Smooth muscle cell (in vitro differentiated cells): Measurements from ENCODE around the gene WFDC1. TPM values are rescaled to one million over a fixed set of nuclear protein-coding genes. Genes with fewer than 3 reads are reported as not detected.
A peak's percentile ranks its signal among the peaks of the same experiment; 100 is the strongest.

Experiments
- DNase-seq: peaks from one replicate; lab custom pipeline; 2025; ENCODE audit not compliant: unreplicated experiment; lab: John Stamatoyannopoulos, UW
- H2AFZ ChIP-seq: fragments of 200-600 bp; sonication (generic); 2 replicates; pipeline ENCODE4 v1.6.0; 2016; ENCODE audit warnings: antibody characterized with exemption, low read depth, mild to moderate bottlenecking
- H3F3A ChIP-seq: fragments of 200-600 bp; sonication (generic); 2 replicates; pipeline ENCODE4 v1.6.0; 2017; ENCODE audit warnings: antibody characterized with exemption, low read depth
- H3K27ac ChIP-seq: fragments of 200-600 bp; sonication (generic); 2 replicates; pipeline ENCODE4 v1.5.1; 2016; ENCODE audit warnings: low read depth, mild to moderate bottlenecking
- H3K27me3 ChIP-seq: fragments of 200-600 bp; sonication (generic); 2 replicates; pipeline ENCODE4 v1.6.1; 2016; ENCODE audit warnings: low read depth, mild to moderate bottlenecking
- H3K36me3 ChIP-seq: fragments of 200-600 bp; sonication (generic); 2 replicates; pipeline ENCODE4 v1.5.1; 2016; ENCODE audit warnings: low read depth
- H3K4me1 ChIP-seq: fragments of 200-600 bp; sonication (generic); 2 replicates; pipeline ENCODE4 v1.5.1; 2016; ENCODE audit warnings: low read depth
- H3K4me2 ChIP-seq: fragments of 200-600 bp; sonication (generic); 2 replicates; pipeline ENCODE4 v1.6.0; 2016; ENCODE audit warnings: mild to moderate bottlenecking
- H3K4me3 ChIP-seq: fragments of 200-600 bp; sonication (generic); 2 replicates; pipeline ENCODE4 v1.5.1; 2016; ENCODE audit warnings: mild to moderate bottlenecking
- H3K79me2 ChIP-seq: fragments of 200-600 bp; sonication (generic); 2 replicates; pipeline ENCODE4 v1.6.0; 2016; ENCODE audit warnings: low read depth, mild to moderate bottlenecking
- H3K9ac ChIP-seq: fragments of 200-600 bp; sonication (generic); 2 replicates; pipeline ENCODE4 v1.6.0; 2016; ENCODE audit warnings: low read depth
- H3K9me3 ChIP-seq: fragments of 200-600 bp; sonication (generic); replicated peaks from 2 replicates; pipeline ENCODE4 v1.5.1; 2016; ENCODE audit warnings: low read depth
- H4K20me1 ChIP-seq: fragments of 200-600 bp; sonication (generic); 2 replicates; pipeline ENCODE4 v1.6.0; 2016; ENCODE audit warnings: low read depth
- WGBS: methylation state at CpG from one replicate; pipeline ENCODE4 v1.1.7; 2016; ENCODE audit warnings: low lambda C conversion rate; 5-methylcytosine and 5-hydroxymethylcytosine counted together
- polyA plus RNA-seq: library from polyadenylated mRNA; unstranded; fragments of >200 nt; fragmentation: Nextera tagmentation; extraction: Ambion mirVana; gene quantifications from 2 replicates; pipeline ENCODE4 v1.2.1, GENCODE V29; 2016
- total RNA-seq: library from RNA; depleted of rRNA; stranded (reverse); fragments of >200 nt; gene quantifications from 2 replicates; pipeline ENCODE4 v1.2.3, GENCODE V29; 2014
- TF ChIP-seq, protein P1 (sequence below): fragments of 200-600 bp; sonication (generic); IDR thresholded peaks from 2 replicates; pipeline ENCODE4 v1.5.1; 2017; ENCODE audit warnings: borderline replicate concordance, mild to moderate bottlenecking, antibody characterized with exemption; ENCODE audit not compliant: insufficient read depth, poor library complexity, severe bottlenecking

The WFDC1 gene
- total and polyA plus RNA-seq, 2 experiments from 2014 or later: 176 to 362 TPM

DNA sequence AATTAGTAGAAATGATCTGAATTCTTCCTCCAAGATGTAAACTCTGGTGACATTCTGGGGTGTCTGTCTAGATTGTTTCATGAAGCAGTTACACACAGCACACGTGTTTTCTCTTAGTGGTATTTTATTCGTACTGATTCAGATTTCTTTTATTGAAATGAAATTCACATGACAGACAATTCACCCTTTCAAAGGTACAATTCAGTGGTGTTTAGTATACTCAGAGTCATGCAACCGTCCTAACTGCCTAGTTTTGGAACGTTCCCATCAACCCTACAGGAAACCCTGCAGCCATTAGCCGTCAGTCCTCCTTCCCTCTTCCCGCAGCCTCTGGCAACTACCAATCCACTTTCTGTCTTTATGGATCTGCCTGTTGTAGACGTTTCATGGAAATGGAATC is 8.8 kb downstream of the WFDC1 start:
- no peak overlapping the region for H3K9ac ChIP-seq
- TF ChIP-seq, protein P1, sequence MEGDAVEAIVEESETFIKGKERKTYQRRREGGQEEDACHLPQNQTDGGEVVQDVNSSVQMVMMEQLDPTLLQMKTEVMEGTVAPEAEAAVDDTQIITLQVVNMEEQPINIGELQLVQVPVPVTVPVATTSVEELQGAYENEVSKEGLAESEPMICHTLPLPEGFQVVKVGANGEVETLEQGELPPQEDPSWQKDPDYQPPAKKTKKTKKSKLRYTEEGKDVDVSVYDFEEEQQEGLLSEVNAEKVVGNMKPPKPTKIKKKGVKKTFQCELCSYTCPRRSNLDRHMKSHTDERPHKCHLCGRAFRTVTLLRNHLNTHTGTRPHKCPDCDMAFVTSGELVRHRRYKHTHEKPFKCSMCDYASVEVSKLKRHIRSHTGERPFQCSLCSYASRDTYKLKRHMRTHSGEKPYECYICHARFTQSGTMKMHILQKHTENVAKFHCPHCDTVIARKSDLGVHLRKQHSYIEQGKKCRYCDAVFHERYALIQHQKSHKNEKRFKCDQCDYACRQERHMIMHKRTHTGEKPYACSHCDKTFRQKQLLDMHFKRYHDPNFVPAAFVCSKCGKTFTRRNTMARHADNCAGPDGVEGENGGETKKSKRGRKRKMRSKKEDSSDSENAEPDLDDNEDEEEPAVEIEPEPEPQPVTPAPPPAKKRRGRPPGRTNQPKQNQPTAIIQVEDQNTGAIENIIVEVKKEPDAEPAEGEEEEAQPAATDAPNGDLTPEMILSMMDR: no peak
- DNase-seq: no peak
- H3K4me2 ChIP-seq: peak overlapping the region; percentile 67
- H4K20me1 ChIP-seq: no peaks in the 10 kb centered on the region
- no peaks in the 10 kb centered on the region for H3K36me3 ChIP-seq
- WGBS: 44% methylated on average over 7 of the region's 7 CpGs
- H3K79me2 ChIP-seq: peaks cover 65% of the 10 kb centered on the region
- no peaks in the 10 kb centered on the region for H3K27me3 ChIP-seq
- H2AFZ ChIP-seq: no peak overlapping the region
- H3K4me3 ChIP-seq: no peak overlapping the region
- H3F3A ChIP-seq: peaks cover 23% of the 10 kb centered on the region
- H3K9me3 ChIP-seq: no peaks in the 10 kb centered on the region
- no peaks in the 10 kb centered on the region for H3K4me1 ChIP-seq
- H3K27ac ChIP-seq: peak overlapping the region; percentile 95

- Histone ChIP-seq H2AFZ (no peak overlapping the region), H3K9ac (no peak overlapping the region), H4K20me1 (no peaks in the 10 kb centered on the region), H3K36me3 (no peaks in the 10 kb centered on the region), H3K9me3 (no peaks in the 10 kb centered on the region), H3K4me1 (no peaks in the 10 kb centered on the region), H3K79me2 (peaks cover 36% of the 10 kb centered on the region), H3K4me2 (no peak overlapping the region), H3K27ac (no peak overlapping the region), H3K4me3 (no peak overlapping the region), H3K27me3 (no peaks in the 10 kb centered on the region), H3F3A (peaks cover 23% of the 10 kb centered on the region)
- TF ChIP-seq, protein P1: no peak
- WGBS: 95% methylated on average over 3 of the region's 3 CpGs
- DNase-seq: no peak
Measured at GRCh38 chr16:84306564-84306963, 11.9 kb downstream of the WFDC1 start.

- no peak for DNase-seq
- Histone ChIP-seq H4K20me1 (no peaks in the 10 kb centered on the region), H3K9ac (no peak overlapping the region), H3F3A (peaks cover 20% of the 10 kb centered on the region), H3K4me3 (no peak overlapping the region), H3K79me2 (peaks cover 35% of the 10 kb centered on the region), H3K36me3 (no peaks in the 10 kb centered on the region), H2AFZ (no peak overlapping the region), H3K4me2 (no peak overlapping the region), H3K9me3 (no peaks in the 10 kb centered on the region), H3K4me1 (peaks cover 3% of the 10 kb centered on the region), H3K27ac (no peak overlapping the region), H3K27me3 (no peaks in the 10 kb centered on the region)
- TF ChIP-seq, protein P1: no peak
- 84% methylated on average over 22 of the region's 22 CpGs for WGBS
Measured at GRCh38 chr16:84307209-84307954, 12.7 kb downstream of the WFDC1 start.

- H3K9ac ChIP-seq: no peak overlapping the region
- no peak overlapping the region for H3K4me2 ChIP-seq
- H4K20me1 ChIP-seq: no peaks in the 10 kb centered on the region
- no peak overlapping the region for H3K27ac ChIP-seq
- no peaks in the 10 kb centered on the region for H3K9me3 ChIP-seq
- TF ChIP-seq, protein P1: peak; percentile 68
- no peak overlapping the region for H2AFZ ChIP-seq
- H3K4me3 ChIP-seq: no peak overlapping the region
- no peaks in the 10 kb centered on the region for H3K36me3 ChIP-seq
- peak; percentile 12 for DNase-seq
- H3F3A ChIP-seq: peaks cover 18% of the 10 kb centered on the region
- WGBS: 47% methylated on average over 11 of the region's 11 CpGs
- peaks cover 35% of the 10 kb centered on the region for H3K79me2 ChIP-seq
- H3K27me3 ChIP-seq: no peaks in the 10 kb centered on the region
- peaks cover 6% of the 10 kb centered on the region for H3K4me1 ChIP-seq
Measured at GRCh38 chr16:84308120-84308519, 13.4 kb downstream of the WFDC1 start.
